Astrocyte (in vitro differentiated cells and primary cell): ENCODE results near the gene CISH.

Experiments used
- CTCF ChIP-seq: IDR thresholded peaks from 2 replicates; pipeline ENCODE4 v1.5.1; 2011; ENCODE audit warnings: low read depth, mild to moderate bottlenecking, inconsistent platforms, low read length, moderate library complexity; ENCODE audit not compliant: insufficient read depth
- EZH2 ChIP-seq: IDR thresholded peaks from 2 replicates; pipeline ENCODE4 v1.6.1; 2012; ENCODE audit warnings: mild to moderate bottlenecking, low read length, inconsistent platforms; ENCODE audit not compliant: insufficient read depth

- TF ChIP-seq CTCF (no peak), EZH2 (no peak)
Measured at GRCh38 chr3:50611464-50612233, at the start of gene CISH.
